Measurements from ENCODE around the gene HMSD.
"Not testable (repeated sequence)": the region's sequence is repeated elsewhere in the genome, so short reads cannot be mapped to it uniquely, and the experiment has no call there.

Gene HMSD

GRCh38 chr18:63924551-63924950 is 24.6 kb upstream of the HMSD start:
- no peak overlapping the region for H3K4me3 ChIP-seq (ENCODE audit: low read length)
- H3K36me3 ChIP-seq (ENCODE audit: control insufficient read depth, insufficient read depth, low read length), result no peaks in the 10 kb centered on the region
- no peak for DNase-seq (ENCODE audit: low read depth, low spot score)
- H3K27me3 ChIP-seq (ENCODE audit: control insufficient read depth, insufficient read depth, low read length), result no peaks in the 10 kb centered on the region
- no peak overlapping the region for H3K27ac ChIP-seq (ENCODE audit: low read length)
- no peaks in the 10 kb centered on the region for H3K4me1 ChIP-seq (ENCODE audit: control insufficient read depth, insufficient read depth, low read length)
- H3K9me3 ChIP-seq (ENCODE audit: control insufficient read depth, insufficient read depth, low read length), result no peaks in the 10 kb centered on the region
- whole genome bisulfite sequencing (ENCODE audit: insufficient coverage, insufficient read length), result no CpG with 5 or more reads among the region's 1 CpG

- WGBS (ENCODE audit: insufficient coverage, insufficient read length), result 100% methylated on average over 4 of the region's 8 CpGs
- no peaks in the 10 kb centered on the region for H3K27me3 ChIP-seq (ENCODE audit: control insufficient read depth, insufficient read depth, low read length)
- H3K4me1 ChIP-seq (ENCODE audit: control insufficient read depth, insufficient read depth, low read length), result no peaks in the 10 kb centered on the region
- no peak overlapping the region for H3K27ac ChIP-seq (ENCODE audit: low read length)
- no peaks in the 10 kb centered on the region for H3K36me3 ChIP-seq (ENCODE audit: control insufficient read depth, insufficient read depth, low read length)
- no peak for DNase-seq (ENCODE audit: low read depth, low spot score)
- no peak overlapping the region for H3K4me3 ChIP-seq (ENCODE audit: low read length)
- no peaks in the 10 kb centered on the region for H3K9me3 ChIP-seq (ENCODE audit: control insufficient read depth, insufficient read depth, low read length)
Observed at GRCh38 chr18:63928331-63928730, 20.8 kb upstream of the HMSD start.

- not testable (repeated sequence) for H3K27me3 ChIP-seq (ENCODE audit: control insufficient read depth, insufficient read depth, low read length); H3K27ac ChIP-seq (ENCODE audit: low read length); H3K9me3 ChIP-seq (ENCODE audit: control insufficient read depth, insufficient read depth, low read length); H3K4me1 ChIP-seq (ENCODE audit: control insufficient read depth, insufficient read depth, low read length); H3K36me3 ChIP-seq (ENCODE audit: control insufficient read depth, insufficient read depth, low read length); H3K4me3 ChIP-seq (ENCODE audit: low read length); DNase-seq (ENCODE audit: low read depth, low spot score)
Observed at GRCh38 chr18:63929369-63929768, 19.7 kb upstream of the HMSD start.

- no peaks in the 10 kb centered on the region for H3K9me3 ChIP-seq (ENCODE audit: control insufficient read depth, insufficient read depth, low read length)
- H3K27ac ChIP-seq (ENCODE audit: low read length), result no peak overlapping the region
- DNase-seq (ENCODE audit: low read depth, low spot score), result no peak
Observed at GRCh38 chr18:63930773-63931354, 18.2 kb upstream of the HMSD start.

GRCh38 chr18:63936156-63936931 is 12.8 kb upstream of the HMSD start:
- peaks cover 7% of the 10 kb centered on the region for H3K27me3 ChIP-seq (ENCODE audit: control insufficient read depth, insufficient read depth, low read length)
- no peaks in the 10 kb centered on the region for H3K9me3 ChIP-seq (ENCODE audit: control insufficient read depth, insufficient read depth, low read length)
- WGBS (ENCODE audit: insufficient coverage, insufficient read length), result no CpG with 5 or more reads among the region's 54 CpGs
- DNase-seq (ENCODE audit: low read depth, low spot score), result peak; percentile 70
- H3K4me1 ChIP-seq (ENCODE audit: control insufficient read depth, insufficient read depth, low read length), result no peaks in the 10 kb centered on the region
- H3K27ac ChIP-seq (ENCODE audit: low read length), result no peak overlapping the region
- H3K4me3 ChIP-seq (ENCODE audit: low read length), result peak overlapping the region; percentile 47; the same call in 1 of the 2 replicates
- no peaks in the 10 kb centered on the region for H3K36me3 ChIP-seq (ENCODE audit: control insufficient read depth, insufficient read depth, low read length)

More at GRCh38 chr18:63930773-63931354, 18.2 kb upstream of the HMSD start:
- H3K4me3 ChIP-seq (ENCODE audit: low read length), result no peak overlapping the region
- no CpG with 5 or more reads among the region's 3 CpGs for WGBS (ENCODE audit: insufficient coverage, insufficient read length)
- no peaks in the 10 kb centered on the region for H3K4me1 ChIP-seq (ENCODE audit: control insufficient read depth, insufficient read depth, low read length)
- no peaks in the 10 kb centered on the region for H3K27me3 ChIP-seq (ENCODE audit: control insufficient read depth, insufficient read depth, low read length)
- H3K36me3 ChIP-seq (ENCODE audit: control insufficient read depth, insufficient read depth, low read length), result no peaks in the 10 kb centered on the region

- DNase-seq (ENCODE audit: low read depth, low spot score), result no peak
- H3K9me3 ChIP-seq (ENCODE audit: control insufficient read depth, insufficient read depth, low read length), result no peaks in the 10 kb centered on the region
- no peak overlapping the region for H3K27ac ChIP-seq (ENCODE audit: low read length)
- no peaks in the 10 kb centered on the region for H3K36me3 ChIP-seq (ENCODE audit: control insufficient read depth, insufficient read depth, low read length)
- peak overlapping the region; percentile 47; the same call in 1 of the 2 replicates for H3K4me3 ChIP-seq (ENCODE audit: low read length)
- peaks cover 7% of the 10 kb centered on the region for H3K27me3 ChIP-seq (ENCODE audit: control insufficient read depth, insufficient read depth, low read length)
- WGBS (ENCODE audit: insufficient coverage, insufficient read length), result no CpG with 5 or more reads among the region's 19 CpGs
- H3K4me1 ChIP-seq (ENCODE audit: control insufficient read depth, insufficient read depth, low read length), result no peaks in the 10 kb centered on the region
Observed at GRCh38 chr18:63936932-63937393, 12.1 kb upstream of the HMSD start.

GRCh38 chr18:63940008-63940407 is 9.1 kb upstream of the HMSD start:
- no CpG with 5 or more reads among the region's 8 CpGs for WGBS (ENCODE audit: insufficient coverage, insufficient read length)
- no peaks in the 10 kb centered on the region for H3K9me3 ChIP-seq (ENCODE audit: control insufficient read depth, insufficient read depth, low read length)
- H3K4me1 ChIP-seq (ENCODE audit: control insufficient read depth, insufficient read depth, low read length), result no peaks in the 10 kb centered on the region
- no peak for DNase-seq (ENCODE audit: low read depth, low spot score)
- peaks cover 7% of the 10 kb centered on the region for H3K27me3 ChIP-seq (ENCODE audit: control insufficient read depth, insufficient read depth, low read length)
- H3K4me3 ChIP-seq (ENCODE audit: low read length), result no peak overlapping the region
- no peak overlapping the region for H3K27ac ChIP-seq (ENCODE audit: low read length)
- no peaks in the 10 kb centered on the region for H3K36me3 ChIP-seq (ENCODE audit: control insufficient read depth, insufficient read depth, low read length)

GRCh38 chr18:63940543-63941050 is 8.5 kb upstream of the HMSD start:
- H3K27me3 ChIP-seq (ENCODE audit: control insufficient read depth, insufficient read depth, low read length); H3K36me3 ChIP-seq (ENCODE audit: control insufficient read depth, insufficient read depth, low read length); DNase-seq (ENCODE audit: low read depth, low spot score); H3K27ac ChIP-seq (ENCODE audit: low read length); H3K9me3 ChIP-seq (ENCODE audit: control insufficient read depth, insufficient read depth, low read length); H3K4me3 ChIP-seq (ENCODE audit: low read length); H3K4me1 ChIP-seq (ENCODE audit: control insufficient read depth, insufficient read depth, low read length): not testable (repeated sequence)
- whole genome bisulfite sequencing (ENCODE audit: insufficient coverage, insufficient read length), result no CpG with 5 or more reads among the region's 17 CpGs

GRCh38 chr18:63947051-63947790 is 1.9 kb upstream of the HMSD start:
- no peaks in the 10 kb centered on the region for H3K4me1 ChIP-seq (ENCODE audit: control insufficient read depth, insufficient read depth, low read length)
- no peak overlapping the region for H3K27ac ChIP-seq (ENCODE audit: low read length)
- no peak for DNase-seq (ENCODE audit: low read depth, low spot score)
- no peaks in the 10 kb centered on the region for H3K36me3 ChIP-seq (ENCODE audit: control insufficient read depth, insufficient read depth, low read length)
- no peak overlapping the region for H3K4me3 ChIP-seq (ENCODE audit: low read length)
- no peaks in the 10 kb centered on the region for H3K9me3 ChIP-seq (ENCODE audit: control insufficient read depth, insufficient read depth, low read length)
- WGBS (ENCODE audit: insufficient coverage, insufficient read length), result no CpG with 5 or more reads among the region's 3 CpGs
- H3K27me3 ChIP-seq (ENCODE audit: control insufficient read depth, insufficient read depth, low read length), result no peaks in the 10 kb centered on the region

GRCh38 chr18:63951302-63951705 is 2.2 kb downstream of the HMSD start:
- no peak for DNase-seq (ENCODE audit: low read depth, low spot score)
- H3K4me1 ChIP-seq (ENCODE audit: control insufficient read depth, insufficient read depth, low read length), result no peaks in the 10 kb centered on the region
- no CpG with 5 or more reads among the region's 4 CpGs for WGBS (ENCODE audit: insufficient coverage, insufficient read length)

More at GRCh38 chr18:63951302-63951705, 2.2 kb downstream of the HMSD start:
- H3K4me3 ChIP-seq (ENCODE audit: low read length), result no peak overlapping the region
- H3K27ac ChIP-seq (ENCODE audit: low read length), result no peak overlapping the region
- no peaks in the 10 kb centered on the region for H3K36me3 ChIP-seq (ENCODE audit: control insufficient read depth, insufficient read depth, low read length)
- H3K27me3 ChIP-seq (ENCODE audit: control insufficient read depth, insufficient read depth, low read length), result no peaks in the 10 kb centered on the region
- H3K9me3 ChIP-seq (ENCODE audit: control insufficient read depth, insufficient read depth, low read length), result no peaks in the 10 kb centered on the region

Data from iPS DF 6.9 (cell line).